Colonic mucosa (tissue), 4 donors: ENCODE measurements around the gene LGALS3. TPM values are rescaled to one million over a fixed set of nuclear protein-coding genes. Genes with fewer than 3 reads are reported as not detected.

ENCODE experiments used
- DNase-seq: peaks from one replicate; pipeline ENCODE4 v3.0.0-alpha.2; 2020
- H3K27ac ChIP-seq: fragments of 200-600 bp; one replicate; pipeline ENCODE4 v1.8.0; 2021
- H3K27me3 ChIP-seq: fragments of 200-600 bp; one replicate; pipeline ENCODE4 v1.8.0; 2021
- H3K36me3 ChIP-seq: fragments of 200-600 bp; one replicate; pipeline ENCODE4 v1.8.0; 2021
- H3K4me1 ChIP-seq: fragments of 200-600 bp; one replicate; pipeline ENCODE4 v1.8.0; 2021; ENCODE audit warnings: mild to moderate bottlenecking
- H3K4me3 ChIP-seq: fragments of 200-600 bp; one replicate; pipeline ENCODE4 v1.8.0; 2021
- H3K9ac ChIP-seq, 2 donors: one replicate each; pipeline ENCODE4 v1.7.0; 2013; ENCODE audit warnings: control low read depth in 2 of 2, low read depth in 2 of 2, low read length in 2 of 2
- H3K9me3 ChIP-seq: fragments of 200-600 bp; one replicate; pipeline ENCODE4 v1.8.0; 2021
- CTCF ChIP-seq: fragments of 200-600 bp; IDR thresholded peaks from one replicate; pipeline ENCODE4 v1.8.0; 2022; ENCODE audit warnings: antibody characterized with exemption, mild to moderate bottlenecking
- intact Hi-C: fragments of 100-400 bp; cut with DNase I; formaldehyde crosslinking; loops from one replicate; pipeline ENCODE4 v1.14.1; 2022
- total RNA-seq, 2 donors: library from RNA; stranded (reverse); fragmentation: NEBNext Ultra II Directional in 1 of 2; extraction: Animal tissue kit (Norgen Biotek cat#: 25700) in 1 of 2; gene quantifications; one replicate each; pipeline ENCODE4 v1.2.1, GENCODE V29; 2021
- donor health status: healthy.
- donor health status: DM: no; HTN: no; CAD: no.
- donor health status: DM: no; HTN: no; CAD: no.

The LGALS3 gene
- total RNA-seq, 2 donors from 2014 or later = 1,592 to 1,798 TPM

- intact Hi-C loops = no loop called here
- peaks cover 23% of the 10 kb centered on the region for H3K4me1 ChIP-seq
- peak; percentile 83 for DNase-seq
Observed at GRCh38 chr14:55107766-55108554, 21.1 kb upstream of the LGALS3 start.

GRCh38 chr14:55109836-55110235 is 19.2 kb upstream of the LGALS3 start:
- intact Hi-C loops = no loop called here
- H3K9ac ChIP-seq = no peak overlapping the region
- no peaks in the 10 kb centered on the region for H3K9me3 ChIP-seq
- no peak for TF ChIP-seq CTCF
- no peaks in the 10 kb centered on the region for H3K27me3 ChIP-seq
- no peak overlapping the region for H3K27ac ChIP-seq
- no peaks in the 10 kb centered on the region for H3K36me3 ChIP-seq
- H3K4me1 ChIP-seq = peaks cover 13% of the 10 kb centered on the region
- H3K4me3 ChIP-seq = no peak overlapping the region
- DNase-seq = no peak

More at GRCh38 chr14:55107766-55108554, 21.1 kb upstream of the LGALS3 start:
- Histone ChIP-seq H3K9ac (peak overlapping the region; percentile 58 to 75), H3K27ac (peak overlapping the region; percentile 86), H3K9me3 (no peaks in the 10 kb centered on the region), H3K36me3 (no peaks in the 10 kb centered on the region), H3K4me3 (no peak overlapping the region), H3K27me3 (no peaks in the 10 kb centered on the region)
- no peak for TF ChIP-seq CTCF

- Histone ChIP-seq H3K4me1 (peaks cover 17% of the 10 kb centered on the region), H3K27me3 (no peaks in the 10 kb centered on the region), H3K4me3 (no peak overlapping the region), H3K9me3 (no peaks in the 10 kb centered on the region), H3K27ac (no peak overlapping the region), H3K36me3 (no peaks in the 10 kb centered on the region), H3K9ac (no peak overlapping the region)
- no peak for DNase-seq
- TF ChIP-seq CTCF = no peak
- intact Hi-C loops = no loop called here
Observed at GRCh38 chr14:55111122-55111708, 17.8 kb upstream of the LGALS3 start.

GRCh38 chr14:55114720-55115119 is 14.3 kb upstream of the LGALS3 start:
- no peak for TF ChIP-seq CTCF
- H3K27ac ChIP-seq = peak overlapping the region; percentile 40
- intact Hi-C loops = no loop called here
- DNase-seq = no peak
- H3K9ac ChIP-seq = peak overlapping the region in 1 of 2 donors; percentile 40
- H3K27me3 ChIP-seq = no peaks in the 10 kb centered on the region
- H3K9me3 ChIP-seq = no peaks in the 10 kb centered on the region
- H3K4me3 ChIP-seq = no peak overlapping the region
- H3K36me3 ChIP-seq = no peaks in the 10 kb centered on the region
- peaks cover 4% of the 10 kb centered on the region for H3K4me1 ChIP-seq

- Histone ChIP-seq H3K9me3 (no peaks in the 10 kb centered on the region), H3K27ac (peak overlapping the region; percentile 79), H3K4me1 (peaks cover 6% of the 10 kb centered on the region), H3K36me3 (no peaks in the 10 kb centered on the region), H3K9ac (peak overlapping the region in 1 of 2 donors; percentile 48), H3K4me3 (no peak overlapping the region), H3K27me3 (no peaks in the 10 kb centered on the region)
- no peak for TF ChIP-seq CTCF
- DNase-seq = no peak
- intact Hi-C loops = no loop called here
Observed at GRCh38 chr14:55115460-55115859, 13.6 kb upstream of the LGALS3 start.
